ENCODE measurements around the gene FCRLB.
"Not testable (repeated sequence)": the region's sequence is repeated elsewhere in the genome, so short reads cannot be mapped to it uniquely, and the experiment has no call there.

FCRLB gene

DNA sequence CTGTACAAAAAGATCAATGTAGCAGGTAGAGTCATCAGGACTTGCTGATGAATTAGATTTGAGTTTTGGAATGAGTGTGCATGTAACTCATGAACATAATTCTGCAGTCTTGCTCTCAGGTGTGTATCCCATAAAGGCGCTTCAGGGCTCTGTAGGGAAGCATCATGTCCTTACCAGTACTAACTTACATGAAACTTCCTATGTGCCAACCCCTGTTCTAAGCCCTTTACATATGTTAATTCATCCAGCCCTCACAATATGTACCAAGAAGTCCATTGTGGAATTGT, 2.1 kb upstream of the FCRLB start:
- DNase-seq (ENCODE audit: low read depth, low spot score), result no peak

- DNase-seq (ENCODE audit: low read depth, low spot score), result no peak
Measured at GRCh38 chr1:161720422-161720821, 922 bp upstream of the FCRLB start.

GRCh38 chr1:161721738-161722343, 497 bp downstream of the FCRLB start:
- DNase-seq (ENCODE audit: low read depth, low spot score), result peak; percentile 41

DNA sequence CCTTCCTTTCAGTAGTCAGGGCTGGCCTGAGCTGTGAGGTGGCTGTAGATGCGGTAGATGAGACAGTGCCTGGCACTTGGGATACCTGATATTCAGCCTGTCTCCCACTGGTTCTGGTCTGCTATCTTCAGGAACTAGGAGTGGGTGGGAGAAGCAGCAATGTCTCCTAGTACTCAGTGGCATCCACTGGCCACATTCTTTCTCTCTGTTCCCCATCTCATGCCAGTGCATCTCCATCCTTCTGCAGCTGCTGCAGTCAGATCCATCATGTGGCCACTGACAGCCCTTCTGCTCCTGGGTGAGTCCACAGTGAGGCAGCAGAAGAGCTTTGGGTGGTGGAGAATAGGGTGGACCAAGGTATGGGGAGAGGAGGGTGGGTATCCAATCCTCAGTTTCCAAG, 1.1 kb downstream of the FCRLB start:
- no peak for DNase-seq (ENCODE audit: low read depth, low spot score)

DNA sequence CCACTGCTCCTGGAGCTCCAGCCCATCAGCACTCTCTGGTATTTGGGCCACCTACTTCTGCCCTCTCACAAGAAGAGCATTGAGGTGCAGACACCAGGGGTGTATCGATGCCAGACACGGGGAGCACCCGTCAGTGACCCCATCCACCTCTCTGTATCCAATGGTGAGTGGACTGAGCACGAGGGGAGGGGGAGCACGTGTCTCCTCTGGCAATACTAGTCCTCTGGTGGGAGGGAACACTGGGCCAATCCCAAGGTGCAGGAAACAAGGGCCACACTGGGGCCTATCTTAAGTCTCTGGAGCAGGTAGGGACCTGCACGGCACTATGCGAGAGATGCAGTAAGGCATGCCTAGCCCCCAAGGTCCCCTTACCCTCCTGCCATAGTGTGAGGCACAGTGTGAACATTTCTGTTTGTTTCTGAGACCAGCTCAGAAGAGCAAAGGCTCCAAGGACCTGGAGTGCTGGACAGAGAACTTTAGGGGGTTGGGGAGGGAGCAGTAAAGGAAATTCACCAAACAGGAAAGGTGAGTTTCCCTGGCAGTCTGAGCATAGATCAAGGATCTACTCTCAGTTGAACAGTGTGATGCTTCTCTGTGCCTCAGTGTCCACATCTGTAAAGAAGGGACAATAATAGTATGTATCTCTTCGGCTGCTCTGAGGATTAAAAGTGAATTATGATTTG, 2.3 kb downstream of the FCRLB start:
- no peak for DNase-seq (ENCODE audit: low read depth, low spot score)

DNA sequence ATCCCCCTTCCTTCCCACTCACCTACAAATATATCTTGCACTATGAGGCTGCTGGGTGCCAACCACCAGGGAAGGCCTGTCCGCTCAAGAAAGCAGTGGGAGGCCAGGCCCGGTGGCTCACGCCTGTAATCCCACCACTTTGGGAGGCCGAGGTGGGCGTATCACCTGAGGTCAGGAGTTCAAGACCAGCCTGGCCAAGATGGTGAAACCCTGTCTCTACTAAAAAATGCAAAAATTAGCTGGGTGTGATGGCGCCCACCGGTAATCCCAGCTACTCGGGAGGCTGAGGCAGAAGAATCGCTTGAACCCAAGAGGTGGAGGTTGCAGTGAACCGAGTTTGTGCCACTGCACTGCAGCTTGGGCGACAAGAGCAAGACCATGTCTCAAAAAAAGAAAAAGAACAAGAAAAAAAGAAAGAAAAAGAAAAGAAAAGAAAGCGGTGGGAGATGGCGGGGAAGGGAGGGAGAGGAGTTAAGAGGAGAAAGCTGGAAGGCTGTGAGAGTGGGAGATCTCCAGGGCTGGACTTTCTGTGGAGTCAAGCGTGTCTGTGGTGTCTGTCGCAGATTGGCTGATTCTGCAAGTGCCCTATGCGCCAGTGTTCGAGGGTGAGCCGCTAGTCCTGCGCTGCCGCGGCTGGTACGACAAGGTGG, 4.0 kb downstream of the FCRLB start:
- not testable (repeated sequence) for DNase-seq (ENCODE audit: low read depth, low spot score)

DNA sequence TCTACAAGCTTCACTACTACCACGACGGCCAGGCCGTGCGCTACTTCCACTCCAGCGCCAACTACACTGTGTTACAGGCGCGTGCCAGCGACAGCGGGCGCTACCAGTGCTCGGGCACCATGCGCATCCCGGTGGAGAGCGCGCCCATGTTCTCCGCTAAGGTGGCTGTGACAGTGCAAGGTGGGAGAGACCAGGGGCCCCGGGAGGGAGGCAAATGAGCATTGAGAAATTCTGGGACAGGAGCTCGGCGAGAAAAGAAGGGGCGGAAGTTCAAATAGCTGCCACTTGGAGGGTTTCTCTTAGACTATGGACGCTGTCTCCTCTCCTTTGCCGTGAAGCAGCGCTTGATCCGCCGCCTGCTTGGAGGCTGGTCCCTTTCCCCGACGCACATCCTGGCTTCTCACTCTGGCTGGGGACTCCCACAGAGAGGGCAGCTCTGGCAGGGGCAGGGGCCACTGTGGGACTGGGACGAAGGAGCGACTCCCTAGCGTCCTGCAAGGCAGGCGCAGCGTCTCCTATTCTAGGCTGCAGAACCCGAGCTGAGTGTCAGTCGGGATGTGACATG, 4.6 kb downstream of the FCRLB start:
- peak; percentile 62 for DNase-seq (ENCODE audit: low read depth, low spot score)

DNA sequence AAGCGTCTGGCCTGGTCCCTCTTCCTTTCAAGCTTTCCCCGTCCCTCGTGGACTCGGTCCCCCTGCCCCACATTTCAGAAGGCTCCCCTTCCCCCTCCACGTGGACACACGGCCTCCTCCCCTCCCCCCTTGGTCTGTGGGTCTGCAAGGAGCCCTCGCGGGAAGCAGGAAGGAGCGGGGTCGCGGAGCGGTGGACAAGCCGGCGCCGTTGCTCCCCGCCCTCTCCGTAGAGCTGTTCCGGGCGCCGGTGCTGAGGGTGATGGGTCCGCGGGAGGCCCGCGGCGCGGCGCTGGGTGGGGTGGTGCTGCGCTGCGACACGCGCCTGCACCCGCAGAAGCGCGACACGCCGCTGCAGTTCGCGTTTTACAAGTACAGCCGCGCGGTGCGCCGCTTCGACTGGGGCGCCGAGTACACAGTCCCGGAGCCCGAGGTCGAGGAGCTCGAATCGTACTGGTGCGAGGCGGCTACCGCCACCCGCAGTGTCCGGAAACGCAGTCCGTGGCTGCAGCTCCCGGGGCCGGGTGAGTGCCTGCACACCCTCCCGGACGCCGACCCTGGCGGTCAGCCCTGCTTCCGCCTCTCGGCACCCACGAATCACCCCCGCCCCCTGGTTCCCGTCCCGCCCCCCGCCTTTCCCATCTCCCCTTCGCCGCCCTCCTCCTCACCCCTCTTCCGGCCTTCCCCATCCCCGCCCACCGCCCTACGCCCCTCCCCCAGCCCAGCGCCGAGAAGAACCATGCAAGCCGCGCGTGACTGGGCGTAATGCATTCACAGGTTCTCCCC, 5.3 kb downstream of the FCRLB start:
- DNase-seq (ENCODE audit: low read depth, low spot score), result peak; percentile 85

DNA sequence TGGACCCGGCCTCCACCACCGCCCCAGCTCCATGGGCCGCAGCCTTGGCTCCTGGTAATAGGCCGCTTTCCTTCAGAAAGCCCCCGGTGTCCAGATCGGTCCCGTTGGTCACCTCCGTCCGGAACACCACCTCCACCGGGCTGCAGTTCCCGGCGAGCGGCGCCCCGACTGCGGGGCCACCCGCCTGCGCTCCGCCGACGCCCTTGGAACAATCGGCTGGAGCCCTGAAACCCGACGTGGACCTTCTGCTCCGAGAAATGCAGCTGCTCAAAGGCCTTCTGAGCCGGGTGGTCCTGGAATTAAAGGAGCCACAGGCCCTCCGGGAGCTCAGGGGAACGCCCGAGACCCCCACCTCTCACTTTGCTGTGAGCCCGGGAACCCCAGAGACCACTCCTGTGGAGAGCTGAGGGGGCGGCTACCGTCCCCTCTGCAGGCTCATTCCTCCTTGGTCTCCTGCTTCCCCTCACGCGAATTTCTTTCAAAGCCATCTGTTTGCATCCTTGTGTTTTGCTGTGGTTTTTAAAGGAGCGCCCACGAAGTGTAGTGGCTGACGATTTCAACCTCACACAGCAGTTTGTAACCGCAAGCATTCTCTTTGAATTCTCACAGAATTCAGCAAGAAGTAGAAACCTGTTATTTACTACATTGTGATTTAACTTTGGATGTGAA, 6.0 kb downstream of the FCRLB start:
- peak; percentile 85 for DNase-seq (ENCODE audit: low read depth, low spot score)

DNA sequence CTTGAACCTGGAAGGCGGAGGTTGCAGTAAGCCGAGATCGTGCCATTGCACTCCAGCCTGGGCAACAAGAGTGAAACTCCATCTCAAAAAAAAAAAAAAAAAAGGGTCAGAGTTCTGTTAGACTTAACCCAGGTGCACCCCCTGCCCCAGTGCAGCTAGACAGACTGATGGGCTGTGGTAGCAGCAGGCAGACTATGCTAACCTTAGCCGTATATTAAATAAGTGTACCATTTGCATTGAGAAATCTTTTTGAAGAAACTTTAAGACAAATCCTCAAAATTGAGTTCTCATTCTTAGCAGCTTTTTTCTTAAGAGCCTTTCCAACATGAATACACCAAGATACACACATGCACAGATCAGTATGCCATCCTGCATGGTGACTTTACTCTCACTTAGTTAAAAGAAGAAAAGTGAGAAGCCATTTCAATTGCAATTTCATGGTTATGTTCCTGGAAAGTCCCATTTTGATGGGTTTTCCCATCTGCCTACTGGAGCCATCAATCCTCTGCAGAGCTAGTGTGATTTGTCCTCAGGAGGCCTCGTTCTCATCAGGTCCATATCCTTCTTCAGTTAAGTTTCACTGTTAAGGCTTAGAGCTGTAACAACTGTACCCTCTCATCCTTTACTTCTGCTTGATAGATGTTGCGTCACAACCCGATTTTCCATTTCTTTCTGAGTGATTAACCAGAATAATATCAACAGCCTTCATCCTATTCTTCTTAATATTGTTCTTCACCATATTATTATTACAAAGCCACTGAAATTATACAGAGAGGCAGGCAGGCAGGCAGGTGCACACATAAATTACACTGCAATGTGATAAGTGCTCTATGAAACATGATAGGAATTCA, 7.3 kb downstream of the FCRLB start:
- DNase-seq (ENCODE audit: low read depth, low spot score), result no peak

DNA sequence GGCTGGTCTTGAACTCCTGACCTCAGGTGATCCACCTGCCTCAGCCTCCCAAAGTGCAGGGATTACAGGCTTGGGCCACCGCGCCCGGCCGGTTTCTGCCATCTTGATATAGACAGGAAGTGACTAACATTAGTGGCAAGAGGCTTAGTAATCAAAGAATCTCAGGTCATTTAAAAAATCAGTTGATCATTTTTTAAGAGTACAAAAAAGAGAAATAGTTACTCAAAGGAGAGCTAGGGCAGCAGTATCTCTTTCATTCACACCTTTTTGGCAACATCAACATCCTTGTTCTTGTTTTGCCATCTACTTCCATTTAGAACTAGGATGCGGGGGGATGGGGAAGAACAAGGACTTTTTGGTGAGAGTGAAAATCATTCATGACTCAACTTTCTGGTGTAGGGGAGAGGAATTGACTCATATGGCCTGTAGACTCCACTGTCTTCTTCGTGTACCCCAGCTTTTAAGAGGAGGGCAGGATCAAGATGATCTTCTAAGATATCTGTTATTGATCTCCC, 8.8 kb downstream of the FCRLB start:
- DNase-seq (ENCODE audit: low read depth, low spot score), result no peak

- no peak for DNase-seq (ENCODE audit: low read depth, low spot score)
Measured at GRCh38 chr1:161731241-161731640, 9.9 kb downstream of the FCRLB start.

DNA sequence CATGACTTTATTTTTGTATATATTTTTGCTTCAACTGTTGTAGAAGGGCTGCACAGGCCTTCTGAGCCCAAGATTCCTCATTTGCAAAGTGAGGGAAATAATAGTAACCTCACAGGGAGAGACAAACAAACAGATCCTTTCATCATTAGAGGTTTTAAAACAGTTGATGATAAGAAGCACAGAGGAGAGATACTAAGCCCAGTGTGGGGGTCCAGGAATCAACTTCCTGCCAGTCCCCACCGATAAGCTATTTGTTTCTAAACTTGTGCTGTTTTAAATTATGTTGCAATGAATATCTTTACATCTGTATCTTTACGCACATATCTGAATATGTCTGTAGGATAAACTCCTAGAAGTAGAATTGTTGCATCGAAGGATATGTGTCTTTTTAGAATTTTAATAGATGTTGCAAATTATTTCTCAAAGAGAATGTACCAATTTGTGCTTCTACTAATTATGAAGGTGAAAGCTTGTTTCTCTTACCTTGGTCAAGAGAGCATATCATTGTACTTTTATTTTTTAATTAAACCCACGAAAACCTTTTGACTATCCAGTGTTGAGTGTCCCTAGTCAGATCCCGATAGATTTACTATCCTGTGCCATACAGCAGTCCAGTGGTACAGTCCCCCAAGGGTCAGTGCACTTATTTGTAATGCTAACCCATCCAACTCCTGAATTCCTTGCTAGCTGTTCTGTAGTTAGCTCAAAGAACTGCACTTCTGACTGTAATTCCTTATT, 10.8 kb downstream of the FCRLB start:
- DNase-seq (ENCODE audit: low read depth, low spot score), result no peak

- DNase-seq (ENCODE audit: low read depth, low spot score), result peak; percentile 73
Measured at GRCh38 chr1:161733526-161733925, 12.2 kb downstream of the FCRLB start.

DNA sequence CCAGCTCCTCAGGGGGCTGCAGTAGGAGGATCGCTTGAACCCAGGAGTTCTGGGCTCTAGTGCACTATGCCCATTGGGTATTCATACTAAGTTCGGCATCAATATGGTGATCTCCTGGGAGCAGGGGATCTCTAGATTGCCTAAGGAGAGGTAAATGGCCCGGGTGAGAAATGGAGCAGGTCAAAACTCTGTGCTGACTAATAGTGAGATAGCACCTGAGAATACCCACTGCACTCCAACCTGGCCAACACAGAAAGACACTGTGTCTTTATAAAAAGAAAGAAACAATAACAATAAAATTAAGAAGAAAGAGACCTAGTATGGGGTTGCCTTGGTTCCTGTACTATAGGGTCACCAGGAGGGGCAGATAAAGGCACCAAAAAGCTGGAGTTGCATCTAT, 14.5 kb downstream of the FCRLB start:
- DNase-seq (ENCODE audit: low read depth, low spot score), result no peak

GRCh38 chr1:161736335-161736969, 15.1 kb downstream of the FCRLB start:
- DNase-seq (ENCODE audit: low read depth, low spot score), result no peak

GRCh38 chr1:161737625-161738024, 16.3 kb downstream of the FCRLB start:
- DNase-seq (ENCODE audit: low read depth, low spot score), result no peak

DNA sequence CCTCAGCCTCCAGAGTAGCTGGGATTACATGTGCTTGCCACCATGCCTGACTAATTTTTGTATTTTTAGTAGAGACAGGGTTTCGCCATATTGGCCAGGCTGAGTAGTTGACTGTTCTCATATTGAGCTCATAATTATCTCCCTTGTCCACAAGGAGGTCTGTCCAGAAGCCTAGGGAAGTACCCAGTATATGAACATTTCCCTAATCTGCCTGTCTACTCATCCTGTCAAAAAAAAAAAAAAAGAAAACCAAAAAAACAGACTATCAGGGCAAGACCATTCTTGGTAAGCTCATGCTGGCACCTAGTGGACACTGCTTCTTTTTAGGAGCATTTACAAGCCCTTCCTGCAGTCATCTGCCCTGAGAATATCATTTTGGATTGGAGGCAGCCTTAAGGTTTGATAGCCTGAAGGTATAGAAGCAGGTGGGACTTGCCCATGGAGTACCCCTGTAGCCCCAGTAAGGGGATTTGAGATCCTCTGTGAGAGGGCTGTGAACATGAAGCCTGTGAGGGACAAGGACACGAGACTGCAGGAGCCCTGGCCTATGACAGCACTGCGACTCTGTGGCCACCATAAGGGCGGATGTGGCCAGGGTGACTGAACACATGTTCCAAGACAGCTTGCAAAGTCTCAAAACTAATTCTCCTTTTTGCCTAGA, 17.4 kb downstream of the FCRLB start:
- peak; percentile 57 for DNase-seq (ENCODE audit: low read depth, low spot score)

Measured in astrocyte of the hippocampus (primary cell).